ENCODE measurements around the gene TCHH.

- TF ChIP-seq CTCF (IDR thresholded peaks at IDR 0.05; ENCODE audit: low read depth, low read length, missing input control), result no peak
- TF ChIP-seq, protein P1, sequence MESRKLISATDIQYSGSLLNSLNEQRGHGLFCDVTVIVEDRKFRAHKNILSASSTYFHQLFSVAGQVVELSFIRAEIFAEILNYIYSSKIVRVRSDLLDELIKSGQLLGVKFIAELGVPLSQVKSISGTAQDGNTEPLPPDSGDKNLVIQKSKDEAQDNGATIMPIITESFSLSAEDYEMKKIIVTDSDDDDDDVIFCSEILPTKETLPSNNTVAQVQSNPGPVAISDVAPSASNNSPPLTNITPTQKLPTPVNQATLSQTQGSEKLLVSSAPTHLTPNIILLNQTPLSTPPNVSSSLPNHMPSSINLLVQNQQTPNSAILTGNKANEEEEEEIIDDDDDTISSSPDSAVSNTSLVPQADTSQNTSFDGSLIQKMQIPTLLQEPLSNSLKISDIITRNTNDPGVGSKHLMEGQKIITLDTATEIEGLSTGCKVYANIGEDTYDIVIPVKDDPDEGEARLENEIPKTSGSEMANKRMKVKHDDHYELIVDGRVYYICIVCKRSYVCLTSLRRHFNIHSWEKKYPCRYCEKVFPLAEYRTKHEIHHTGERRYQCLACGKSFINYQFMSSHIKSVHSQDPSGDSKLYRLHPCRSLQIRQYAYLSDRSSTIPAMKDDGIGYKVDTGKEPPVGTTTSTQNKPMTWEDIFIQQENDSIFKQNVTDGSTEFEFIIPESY (IDR thresholded peaks at IDR 0.05), result no peak
- TF ChIP-seq TAF1 (conservative IDR thresholded peaks at IDR 0.05), result no peak
- TF ChIP-seq REST (IDR thresholded peaks at IDR 0.05), result no peak
- no peak for TF ChIP-seq ATF3 (IDR thresholded peaks at IDR 0.05)
- TF ChIP-seq RXRA (IDR thresholded peaks at IDR 0.05), result no peak
- TF ChIP-seq FOXA1 (IDR thresholded peaks at IDR 0.05), result no peak
- no peak for TF ChIP-seq YY1 (IDR thresholded peaks at IDR 0.05)
These were observed 7.0 kb downstream of the TCHH start for GRCh38 chr1:152107984-152108881.

All from liver (tissue), 3 donors.